ENCODE data around the gene LGR4.

LGR4 gene

DNA sequence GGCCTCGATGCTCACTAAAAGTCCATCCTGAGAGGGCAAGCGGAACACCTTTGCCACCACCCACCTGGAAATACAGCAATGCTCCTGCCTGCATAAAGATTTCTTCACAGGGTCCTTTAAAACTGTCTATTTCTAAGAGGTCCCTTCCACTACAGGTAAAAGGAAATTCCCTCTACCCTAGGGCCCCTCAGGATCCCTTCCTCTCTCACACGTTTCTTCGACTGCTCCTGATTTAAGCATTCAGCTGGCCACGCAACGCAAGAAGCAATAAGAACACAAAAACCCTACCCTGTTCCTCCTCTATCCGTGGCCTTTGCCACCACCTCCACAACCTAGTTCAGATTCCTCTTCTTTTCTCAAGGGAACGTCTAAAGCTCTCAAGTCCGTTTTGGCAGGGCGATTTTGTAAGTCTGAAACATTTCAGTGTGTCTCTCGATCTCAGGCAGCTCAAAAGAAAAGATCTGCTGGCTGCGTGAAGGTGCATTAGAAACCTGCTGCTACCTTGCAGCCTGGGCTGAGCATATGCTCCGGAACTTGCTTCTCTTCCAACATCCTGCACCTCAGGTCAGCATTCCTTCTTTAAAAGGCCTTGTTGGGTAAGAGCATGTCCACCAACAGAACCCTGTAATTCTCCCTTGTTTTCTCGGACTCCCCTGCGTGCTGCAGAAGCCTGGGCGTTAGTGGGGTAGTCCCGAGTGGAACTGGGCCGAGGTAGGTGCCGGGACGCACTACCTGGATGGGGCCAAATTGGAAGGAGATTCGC, 1.6 kb downstream of the LGR4 start:
- TF ChIP-seq, protein P1, sequence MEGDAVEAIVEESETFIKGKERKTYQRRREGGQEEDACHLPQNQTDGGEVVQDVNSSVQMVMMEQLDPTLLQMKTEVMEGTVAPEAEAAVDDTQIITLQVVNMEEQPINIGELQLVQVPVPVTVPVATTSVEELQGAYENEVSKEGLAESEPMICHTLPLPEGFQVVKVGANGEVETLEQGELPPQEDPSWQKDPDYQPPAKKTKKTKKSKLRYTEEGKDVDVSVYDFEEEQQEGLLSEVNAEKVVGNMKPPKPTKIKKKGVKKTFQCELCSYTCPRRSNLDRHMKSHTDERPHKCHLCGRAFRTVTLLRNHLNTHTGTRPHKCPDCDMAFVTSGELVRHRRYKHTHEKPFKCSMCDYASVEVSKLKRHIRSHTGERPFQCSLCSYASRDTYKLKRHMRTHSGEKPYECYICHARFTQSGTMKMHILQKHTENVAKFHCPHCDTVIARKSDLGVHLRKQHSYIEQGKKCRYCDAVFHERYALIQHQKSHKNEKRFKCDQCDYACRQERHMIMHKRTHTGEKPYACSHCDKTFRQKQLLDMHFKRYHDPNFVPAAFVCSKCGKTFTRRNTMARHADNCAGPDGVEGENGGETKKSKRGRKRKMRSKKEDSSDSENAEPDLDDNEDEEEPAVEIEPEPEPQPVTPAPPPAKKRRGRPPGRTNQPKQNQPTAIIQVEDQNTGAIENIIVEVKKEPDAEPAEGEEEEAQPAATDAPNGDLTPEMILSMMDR (IDR thresholded peaks at IDR 0.05; ENCODE audit: low read depth, low read length), result no peak
- no peak for DNase-seq (ENCODE audit: extremely low read depth, low read depth)

- TF ChIP-seq, protein P1 (IDR thresholded peaks at IDR 0.05; ENCODE audit: low read depth, low read length), result no peak
- DNase-seq (ENCODE audit: extremely low read depth, low read depth), result no peak
Measured at GRCh38 chr11:27470166-27470565, 2.4 kb downstream of the LGR4 start.

DNA sequence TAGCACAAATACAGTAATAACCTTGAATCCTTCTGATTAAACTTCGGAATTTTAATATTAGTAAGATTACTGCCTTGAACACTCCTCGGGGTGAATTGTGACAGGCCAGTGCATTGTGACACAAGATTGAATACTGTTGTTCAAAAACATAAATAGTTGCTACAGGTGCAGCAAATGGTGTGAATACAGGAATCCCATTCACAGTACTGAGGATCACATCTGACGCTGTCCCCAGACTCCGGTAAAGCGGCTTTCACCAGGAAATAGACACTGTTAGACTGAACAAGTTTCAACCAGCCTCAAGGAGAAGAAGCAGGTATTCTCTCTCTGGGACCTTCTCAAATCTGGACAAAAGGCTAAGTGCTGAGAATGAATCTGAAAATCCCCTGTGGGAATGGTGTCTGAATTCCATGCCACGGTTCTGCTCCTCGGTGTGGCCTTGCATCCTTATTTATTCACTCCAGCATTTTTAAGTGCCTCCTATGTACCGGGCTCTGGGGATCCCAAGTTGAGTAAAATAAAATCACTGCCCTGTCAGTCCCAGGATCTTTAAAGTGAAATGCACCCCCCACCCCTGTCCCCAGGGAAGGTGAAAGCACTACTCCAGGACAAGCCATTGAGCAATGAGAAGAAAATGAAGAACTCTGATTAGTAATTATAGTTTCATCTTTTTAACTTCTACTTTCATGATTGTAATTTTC, 3.4 kb downstream of the LGR4 start:
- no peak for DNase-seq (ENCODE audit: extremely low read depth, low read depth)
- TF ChIP-seq, protein P1 (IDR thresholded peaks at IDR 0.05; ENCODE audit: low read depth, low read length), result no peak

GRCh38 chr11:27468209-27468994, 4.2 kb downstream of the LGR4 start:
- DNase-seq (ENCODE audit: extremely low read depth, low read depth), result no peak
- TF ChIP-seq, protein P1 (IDR thresholded peaks at IDR 0.05; ENCODE audit: low read depth, low read length), result no peak

GRCh38 chr11:27467181-27467913, 5.2 kb downstream of the LGR4 start:
- TF ChIP-seq, protein P1 (IDR thresholded peaks at IDR 0.05; ENCODE audit: low read depth, low read length), result no peak
- no peak for DNase-seq (ENCODE audit: extremely low read depth, low read depth)

DNA sequence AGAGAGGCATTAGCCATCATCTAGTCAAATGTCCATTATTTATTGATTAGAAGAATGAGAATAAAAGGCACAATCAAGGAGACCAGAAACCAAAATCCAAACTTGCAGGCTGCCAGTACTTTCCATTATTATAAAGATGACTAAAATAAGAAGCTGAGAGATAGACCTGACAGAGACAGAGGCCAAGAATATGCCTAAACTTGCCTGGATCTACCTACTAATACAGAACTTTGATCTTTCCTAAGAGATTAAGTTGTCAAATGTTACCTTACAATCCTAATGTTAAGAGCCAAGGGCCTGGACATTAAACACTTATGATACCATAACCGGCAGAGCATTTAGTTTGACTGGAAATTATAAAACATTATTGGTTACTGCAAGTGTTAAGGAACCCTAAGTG, 6.2 kb downstream of the LGR4 start:
- no peak for DNase-seq (ENCODE audit: extremely low read depth, low read depth)
- TF ChIP-seq, protein P1 (IDR thresholded peaks at IDR 0.05; ENCODE audit: low read depth, low read length), result no peak
